ENCODE measurements around the gene VAV1.
"Not testable (repeated sequence)": the region's sequence is repeated elsewhere in the genome, so short reads cannot be mapped to it uniquely, and the experiment has no call there.

The VAV1 gene

GRCh38 chr19:6761053-6761676 is 11.3 kb upstream of the VAV1 start:
- peak; percentile 29 to 33 for DNase-seq

- not testable (repeated sequence) for DNase-seq
Measured at GRCh38 chr19:6762253-6762797, 10.2 kb upstream of the VAV1 start.

GRCh38 chr19:6765738-6766356 is 6.7 kb upstream of the VAV1 start:
- peak; percentile 13 to 34 for DNase-seq

GRCh38 chr19:6766357-6767080 is 6.0 kb upstream of the VAV1 start:
- DNase-seq = no peak

GRCh38 chr19:6767081-6767356 is 5.5 kb upstream of the VAV1 start:
- DNase-seq = no peak

- DNase-seq = peak; percentile 96 to 98
Measured at GRCh38 chr19:6767357-6768235, 4.9 kb upstream of the VAV1 start, which contains the start of gene SH2D3A. Gene SH2D3A (minus strand): TSS chr19:6767435. CDS start chr19:6763748, 3,687 bp downstream.

GRCh38 chr19:6768236-6768785 is 4.2 kb upstream of the VAV1 start:
- DNase-seq = no peak

- DNase-seq = peak; percentile 17 to 45
Measured at GRCh38 chr19:6769006-6769619, 3.4 kb upstream of the VAV1 start.

- not testable (repeated sequence) for DNase-seq
Measured at GRCh38 chr19:6771648-6772027, 870 bp upstream of the VAV1 start.

- DNase-seq = no peak
Measured at GRCh38 chr19:6772866-6773322, 386 bp downstream of the VAV1 start.

GRCh38 chr19:6773323-6773931 is 919 bp downstream of the VAV1 start:
- DNase-seq = peak; percentile 48 to 52

GRCh38 chr19:6774821-6775707 is 2.6 kb downstream of the VAV1 start:
- DNase-seq = no peak

GRCh38 chr19:6776045-6776444 is 3.5 kb downstream of the VAV1 start:
- not testable (repeated sequence) for DNase-seq

GRCh38 chr19:6776999-6777398 is 4.5 kb downstream of the VAV1 start:
- no peak for DNase-seq

- no peak for DNase-seq
Measured at GRCh38 chr19:6777434-6777833, 4.9 kb downstream of the VAV1 start.

GRCh38 chr19:6778386-6778785 is 5.9 kb downstream of the VAV1 start:
- no peak for DNase-seq

- no peak for DNase-seq
Measured at GRCh38 chr19:6779206-6779605, 6.7 kb downstream of the VAV1 start.

- DNase-seq = no peak
Measured at GRCh38 chr19:6787393-6787792, 14.9 kb downstream of the VAV1 start.

GRCh38 chr19:6788896-6789295 is 16.4 kb downstream of the VAV1 start:
- DNase-seq = no peak
